Vagina (tissue), 2 donors: Measurements from ENCODE around the gene DNAH9.

Experiments used
- CTCF ChIP-seq, 3 experiments: fragments of 450-650 bp in 2 of 3; fragments of 200-600 bp in 1 of 3; sonication (generic) in 1 of 3; IDR thresholded peaks; one replicate each; pipeline ENCODE4 v1.5.1; 2017 to 2019; ENCODE audit warnings: antibody characterized with exemption in 3 of 3, mild to moderate bottlenecking in 2 of 3, moderate library complexity in 2 of 3
- POLR2A ChIP-seq, 2 donors: fragments of 450-650 bp; IDR thresholded peaks; one replicate each; pipeline ENCODE4 v1.6.1; 2017; ENCODE audit warnings: antibody characterized with exemption in 2 of 2, mild to moderate bottlenecking in 2 of 2, moderate library complexity in 2 of 2
- POLR2AphosphoS5 ChIP-seq, 2 donors: sonication (generic); formaldehyde crosslinking; IDR thresholded peaks; one replicate each; pipeline ENCODE4 v1.9.0; 2017; ENCODE audit warnings: antibody characterized with exemption in 2 of 2, mild to moderate bottlenecking in 2 of 2, low read depth in 1 of 2; ENCODE audit not compliant: insufficient read depth in 1 of 2

GRCh38 chr17:11882716-11883115 is 284.4 kb downstream of the DNAH9 start:
- TF ChIP-seq CTCF (IDR thresholded peaks at IDR 0.05): no peak
- TF ChIP-seq POLR2A (IDR thresholded peaks at IDR 0.05): no peak
- no peak for TF ChIP-seq POLR2AphosphoS5 (IDR thresholded peaks at IDR 0.05; ENCODE audit: insufficient read depth in 1 of 2, low read depth in 1 of 2)
